WTC11 (cell line): Measurements from ENCODE around the gene MACROH2A2.

ENCODE experiments used
- CREM ChIP-seq: sonication (generic); formaldehyde crosslinking; IDR thresholded peaks from 2 replicates; pipeline ENCODE4 v1.8.1; 2022; ENCODE audit warnings: mild to moderate bottlenecking, missing genetic modification reagents, moderate library complexity
- ELF4 ChIP-seq: sonication (generic); formaldehyde crosslinking; IDR thresholded peaks from 2 replicates; pipeline ENCODE4 v1.8.1; 2022; ENCODE audit warnings: low read depth, mild to moderate bottlenecking, moderate library complexity, missing genetic modification reagents
- JAZF1 ChIP-seq: fragments of 250-450 bp; sonication (Bioruptor Pico); IDR thresholded peaks from 2 replicates; pipeline ENCODE4 v1.9.0; 2021; ENCODE audit warnings: moderate library complexity, mild to moderate bottlenecking, inconsistent platforms
- JUN ChIP-seq: sonication (generic); formaldehyde crosslinking; IDR thresholded peaks from 2 replicates; pipeline ENCODE4 v1.8.0; 2023; ENCODE audit warnings: mild to moderate bottlenecking, missing genetic modification reagents
- NR2C2 ChIP-seq: sonication (generic); formaldehyde crosslinking; IDR thresholded peaks from 2 replicates; pipeline ENCODE4 v1.8.0; 2022; ENCODE audit warnings: mild to moderate bottlenecking, missing genetic modification reagents
- TP53 ChIP-seq: sonication (generic); formaldehyde crosslinking; IDR thresholded peaks from 2 replicates; pipeline ENCODE4 v1.8.1; 2023; ENCODE audit warnings: mild to moderate bottlenecking, missing genetic modification reagents
- ZNF263 ChIP-seq: sonication (generic); formaldehyde crosslinking; IDR thresholded peaks from 2 replicates; pipeline ENCODE4 v1.8.1; 2022; ENCODE audit warnings: low read depth, mild to moderate bottlenecking, moderate library complexity, missing genetic modification reagents
- TF ChIP-seq, protein P1 (sequence below): sonication (generic); formaldehyde crosslinking; IDR thresholded peaks from 2 replicates; pipeline ENCODE4 v1.8.1; 2023; ENCODE audit warnings: mild to moderate bottlenecking, missing genetic modification reagents, moderate library complexity
- TF ChIP-seq, protein P2 (sequence below): fragments of 200-600 bp; IDR thresholded peaks from 2 replicates; pipeline ENCODE4 v1.8.0; 2022; ENCODE audit warnings: antibody characterized with exemption
- TF ChIP-seq, protein P3 (sequence below): sonication (generic); formaldehyde crosslinking; IDR thresholded peaks from 2 replicates; pipeline ENCODE4 v1.8.0; 2022; ENCODE audit warnings: mild to moderate bottlenecking, missing genetic modification reagents
- TF ChIP-seq, protein P4 (sequence below): sonication (generic); formaldehyde crosslinking; IDR thresholded peaks from 2 replicates; pipeline ENCODE4 v1.8.0; 2023; ENCODE audit warnings: missing genetic modification reagents

DNA sequence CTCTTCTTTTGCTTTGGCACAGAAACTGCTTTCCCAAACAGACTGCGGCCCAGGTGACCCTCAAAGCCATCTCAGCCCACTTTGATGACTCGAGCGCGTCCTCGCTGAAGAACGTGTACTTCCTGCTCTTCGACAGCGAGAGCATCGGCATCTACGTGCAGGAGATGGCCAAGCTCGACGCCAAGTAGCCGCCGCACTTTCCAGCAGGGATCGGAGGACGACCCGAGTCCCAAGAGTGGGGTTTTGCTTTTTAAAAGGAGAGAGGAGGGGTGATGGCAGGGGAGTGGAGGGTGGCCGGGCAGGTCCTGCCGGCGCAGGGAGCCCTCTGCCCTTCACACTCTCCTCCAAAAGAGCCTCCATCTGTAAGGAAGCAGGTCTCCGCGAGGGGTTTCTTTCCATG is 58.9 kb downstream of the MACROH2A2 start:
- TF ChIP-seq, protein P1, sequence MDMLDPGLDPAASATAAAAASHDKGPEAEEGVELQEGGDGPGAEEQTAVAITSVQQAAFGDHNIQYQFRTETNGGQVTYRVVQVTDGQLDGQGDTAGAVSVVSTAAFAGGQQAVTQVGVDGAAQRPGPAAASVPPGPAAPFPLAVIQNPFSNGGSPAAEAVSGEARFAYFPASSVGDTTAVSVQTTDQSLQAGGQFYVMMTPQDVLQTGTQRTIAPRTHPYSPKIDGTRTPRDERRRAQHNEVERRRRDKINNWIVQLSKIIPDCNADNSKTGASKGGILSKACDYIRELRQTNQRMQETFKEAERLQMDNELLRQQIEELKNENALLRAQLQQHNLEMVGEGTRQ, result no peak
- no peak for TF ChIP-seq NR2C2 (CRISPR knock-in tag)
- TF ChIP-seq, protein P2, sequence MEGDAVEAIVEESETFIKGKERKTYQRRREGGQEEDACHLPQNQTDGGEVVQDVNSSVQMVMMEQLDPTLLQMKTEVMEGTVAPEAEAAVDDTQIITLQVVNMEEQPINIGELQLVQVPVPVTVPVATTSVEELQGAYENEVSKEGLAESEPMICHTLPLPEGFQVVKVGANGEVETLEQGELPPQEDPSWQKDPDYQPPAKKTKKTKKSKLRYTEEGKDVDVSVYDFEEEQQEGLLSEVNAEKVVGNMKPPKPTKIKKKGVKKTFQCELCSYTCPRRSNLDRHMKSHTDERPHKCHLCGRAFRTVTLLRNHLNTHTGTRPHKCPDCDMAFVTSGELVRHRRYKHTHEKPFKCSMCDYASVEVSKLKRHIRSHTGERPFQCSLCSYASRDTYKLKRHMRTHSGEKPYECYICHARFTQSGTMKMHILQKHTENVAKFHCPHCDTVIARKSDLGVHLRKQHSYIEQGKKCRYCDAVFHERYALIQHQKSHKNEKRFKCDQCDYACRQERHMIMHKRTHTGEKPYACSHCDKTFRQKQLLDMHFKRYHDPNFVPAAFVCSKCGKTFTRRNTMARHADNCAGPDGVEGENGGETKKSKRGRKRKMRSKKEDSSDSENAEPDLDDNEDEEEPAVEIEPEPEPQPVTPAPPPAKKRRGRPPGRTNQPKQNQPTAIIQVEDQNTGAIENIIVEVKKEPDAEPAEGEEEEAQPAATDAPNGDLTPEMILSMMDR, result no peak
- TF ChIP-seq JUN, result no peak
- no peak for TF ChIP-seq TP53 (CRISPR knock-in tag)
- no peak for TF ChIP-seq CREM (CRISPR knock-in tag)
- TF ChIP-seq, protein P3, sequence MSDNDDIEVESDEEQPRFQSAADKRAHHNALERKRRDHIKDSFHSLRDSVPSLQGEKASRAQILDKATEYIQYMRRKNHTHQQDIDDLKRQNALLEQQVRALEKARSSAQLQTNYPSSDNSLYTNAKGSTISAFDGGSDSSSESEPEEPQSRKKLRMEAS (CRISPR knock-in tag), result no peak
- TF ChIP-seq ZNF263 (CRISPR knock-in tag), result no peak
- TF ChIP-seq, protein P4, sequence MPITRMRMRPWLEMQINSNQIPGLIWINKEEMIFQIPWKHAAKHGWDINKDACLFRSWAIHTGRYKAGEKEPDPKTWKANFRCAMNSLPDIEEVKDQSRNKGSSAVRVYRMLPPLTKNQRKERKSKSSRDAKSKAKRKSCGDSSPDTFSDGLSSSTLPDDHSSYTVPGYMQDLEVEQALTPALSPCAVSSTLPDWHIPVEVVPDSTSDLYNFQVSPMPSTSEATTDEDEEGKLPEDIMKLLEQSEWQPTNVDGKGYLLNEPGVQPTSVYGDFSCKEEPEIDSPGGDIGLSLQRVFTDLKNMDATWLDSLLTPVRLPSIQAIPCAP (CRISPR knock-in tag), result no peak
- no peak for TF ChIP-seq ELF4
- no peak for TF ChIP-seq JAZF1 (CRISPR knock-in tag)
